Measurements from ENCODE around the gene SLC5A2.
"Not testable (repeated sequence)": the region's sequence is repeated elsewhere in the genome, so short reads cannot be mapped to it uniquely, and the experiment has no call there.

GRCh38 chr16:31523768-31524167 lies 40.8 kb downstream of the SLC5A2 start:
- TF ChIP-seq, protein P1, sequence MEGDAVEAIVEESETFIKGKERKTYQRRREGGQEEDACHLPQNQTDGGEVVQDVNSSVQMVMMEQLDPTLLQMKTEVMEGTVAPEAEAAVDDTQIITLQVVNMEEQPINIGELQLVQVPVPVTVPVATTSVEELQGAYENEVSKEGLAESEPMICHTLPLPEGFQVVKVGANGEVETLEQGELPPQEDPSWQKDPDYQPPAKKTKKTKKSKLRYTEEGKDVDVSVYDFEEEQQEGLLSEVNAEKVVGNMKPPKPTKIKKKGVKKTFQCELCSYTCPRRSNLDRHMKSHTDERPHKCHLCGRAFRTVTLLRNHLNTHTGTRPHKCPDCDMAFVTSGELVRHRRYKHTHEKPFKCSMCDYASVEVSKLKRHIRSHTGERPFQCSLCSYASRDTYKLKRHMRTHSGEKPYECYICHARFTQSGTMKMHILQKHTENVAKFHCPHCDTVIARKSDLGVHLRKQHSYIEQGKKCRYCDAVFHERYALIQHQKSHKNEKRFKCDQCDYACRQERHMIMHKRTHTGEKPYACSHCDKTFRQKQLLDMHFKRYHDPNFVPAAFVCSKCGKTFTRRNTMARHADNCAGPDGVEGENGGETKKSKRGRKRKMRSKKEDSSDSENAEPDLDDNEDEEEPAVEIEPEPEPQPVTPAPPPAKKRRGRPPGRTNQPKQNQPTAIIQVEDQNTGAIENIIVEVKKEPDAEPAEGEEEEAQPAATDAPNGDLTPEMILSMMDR (IDR thresholded peaks at IDR 0.05) = not testable (repeated sequence)
- not testable (repeated sequence) for TF ChIP-seq POLR2A (IDR thresholded peaks at IDR 0.05)

All from adrenal gland (tissue), 5 donors.